SK-N-MC (cell line): ENCODE measurements around the gene GH2.

Experiments
- EZH2 ChIP-seq: fragments of 200-600 bp; sonication (generic); IDR thresholded peaks from one replicate; pipeline ENCODE4 v1.6.1; 2017; ENCODE audit warnings: antibody characterized with exemption
- POLR2AphosphoS5 ChIP-seq: IDR thresholded peaks from 2 replicates; pipeline ENCODE4 v1.6.1; 2012; ENCODE audit warnings: mild to moderate bottlenecking, low read depth, low read length, borderline replicate concordance

DNA sequence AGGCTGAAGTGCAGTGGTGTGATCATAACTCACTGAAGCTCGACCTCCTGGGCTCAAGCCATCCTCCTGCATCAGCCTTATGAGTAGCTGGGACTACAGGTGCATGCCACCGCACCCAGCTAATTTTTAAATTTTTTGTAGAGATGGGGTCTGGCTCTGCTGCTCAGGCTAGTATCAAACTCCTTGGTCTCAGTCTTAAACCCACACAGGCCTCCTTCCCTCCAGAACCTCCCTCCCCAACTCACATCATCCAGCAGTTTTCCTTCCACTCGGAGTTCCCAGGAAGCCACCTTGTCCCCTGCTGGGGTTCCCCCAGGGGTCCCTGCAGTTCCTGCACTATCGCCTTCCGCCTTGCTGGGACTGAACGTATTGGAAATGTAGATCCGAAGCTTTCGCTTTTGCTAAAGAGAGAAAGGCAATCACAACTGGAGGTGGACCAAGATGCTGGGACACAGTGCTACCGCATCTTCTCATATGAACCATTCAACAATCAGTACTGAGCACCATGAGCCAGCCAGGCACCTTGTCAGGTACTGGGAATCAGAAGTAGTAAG, 46.5 kb downstream of the GH2 start:
- TF ChIP-seq EZH2 (no peak), POLR2AphosphoS5 (no peak)
